ENCODE measurements around the gene TMEM129. TPM values are rescaled to one million over a fixed set of nuclear protein-coding genes. Genes with fewer than 3 reads are reported as not detected.

Gene TMEM129
- total RNA-seq, 1 experiment from 2014 or later: 29.8 TPM

DNA sequence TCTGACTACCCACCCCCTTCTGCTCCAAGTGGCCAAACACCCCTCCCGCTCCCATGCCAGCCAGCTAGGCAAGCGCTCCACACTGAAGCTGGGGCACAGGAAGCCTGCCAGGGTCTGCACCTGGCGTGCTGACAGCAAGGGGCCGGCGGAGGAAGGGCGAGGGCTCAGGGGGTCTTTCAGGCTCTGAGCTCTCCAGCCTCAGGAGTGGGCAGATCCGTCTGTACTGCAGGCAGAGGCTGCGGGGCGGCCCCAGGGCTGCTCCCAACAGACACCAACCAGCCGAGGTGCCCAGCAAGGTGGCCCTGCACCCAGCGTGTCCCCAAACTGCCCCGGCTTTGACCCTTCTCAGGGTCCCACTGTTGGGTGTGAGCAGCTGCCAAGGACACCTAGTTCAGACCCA lies 51.9 kb downstream of the TMEM129 start:
- DNase-seq: no peak
- H3K4me1 Mint-ChIP-seq (ENCODE audit: low read depth, unreplicated experiment): no peaks in the 10 kb centered on the region
- H3K4me3 Mint-ChIP-seq (ENCODE audit: low read depth, unreplicated experiment): no peak overlapping the region
- no TSS peak for BruUV-seq (replicated peaks)
- H3K36me3 Mint-ChIP-seq (ENCODE audit: insufficient read depth, unreplicated experiment): no peaks in the 10 kb centered on the region
- H3K27me3 Mint-ChIP-seq (ENCODE audit: unreplicated experiment): no peaks in the 10 kb centered on the region
- TF ChIP-seq, protein P1, sequence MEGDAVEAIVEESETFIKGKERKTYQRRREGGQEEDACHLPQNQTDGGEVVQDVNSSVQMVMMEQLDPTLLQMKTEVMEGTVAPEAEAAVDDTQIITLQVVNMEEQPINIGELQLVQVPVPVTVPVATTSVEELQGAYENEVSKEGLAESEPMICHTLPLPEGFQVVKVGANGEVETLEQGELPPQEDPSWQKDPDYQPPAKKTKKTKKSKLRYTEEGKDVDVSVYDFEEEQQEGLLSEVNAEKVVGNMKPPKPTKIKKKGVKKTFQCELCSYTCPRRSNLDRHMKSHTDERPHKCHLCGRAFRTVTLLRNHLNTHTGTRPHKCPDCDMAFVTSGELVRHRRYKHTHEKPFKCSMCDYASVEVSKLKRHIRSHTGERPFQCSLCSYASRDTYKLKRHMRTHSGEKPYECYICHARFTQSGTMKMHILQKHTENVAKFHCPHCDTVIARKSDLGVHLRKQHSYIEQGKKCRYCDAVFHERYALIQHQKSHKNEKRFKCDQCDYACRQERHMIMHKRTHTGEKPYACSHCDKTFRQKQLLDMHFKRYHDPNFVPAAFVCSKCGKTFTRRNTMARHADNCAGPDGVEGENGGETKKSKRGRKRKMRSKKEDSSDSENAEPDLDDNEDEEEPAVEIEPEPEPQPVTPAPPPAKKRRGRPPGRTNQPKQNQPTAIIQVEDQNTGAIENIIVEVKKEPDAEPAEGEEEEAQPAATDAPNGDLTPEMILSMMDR (IDR thresholded peaks at IDR 0.05; ENCODE audit: unreplicated experiment): no peak
- H3K27ac Mint-ChIP-seq (ENCODE audit: unreplicated experiment): no peak overlapping the region
- CTCF ChIA-PET: interaction anchor here (0.9 kb wide), 1 partner anchor 9 kb away, joined by 3 read pairs; no protein-coding TSS in a partner anchor
- no peaks in the 10 kb centered on the region for H3K9me3 Mint-ChIP-seq (ENCODE audit: low read depth, unreplicated experiment)
- intact Hi-C loops (cut with micrococcal nuclease; ENCODE audit: unreplicated experiment): no loop called here

DNA sequence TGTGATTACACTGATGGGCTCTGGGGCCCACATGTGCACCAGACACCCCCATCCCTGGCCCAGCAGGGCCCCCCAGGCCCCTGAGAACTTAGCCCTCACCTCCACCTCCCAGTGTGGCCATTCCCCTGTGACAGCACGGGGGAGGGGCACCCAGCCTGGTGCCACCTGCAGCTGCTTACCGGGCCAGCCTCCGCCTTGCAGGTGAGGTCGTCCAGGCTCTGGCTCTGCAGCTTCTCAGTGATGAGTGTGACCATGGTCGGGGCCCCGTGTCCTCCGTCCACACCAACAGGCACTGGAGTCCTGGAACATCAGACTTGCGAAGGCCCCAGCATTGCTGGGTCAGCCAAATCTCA lies 52.7 kb downstream of the TMEM129 start:
- TF ChIP-seq, protein P1 (IDR thresholded peaks at IDR 0.05; ENCODE audit: unreplicated experiment): no peak
- Mint-ChIP-seq H3K27ac (ENCODE audit: unreplicated experiment) (no peak overlapping the region), H3K4me3 (ENCODE audit: low read depth, unreplicated experiment) (no peak overlapping the region), H3K4me1 (ENCODE audit: low read depth, unreplicated experiment) (no peaks in the 10 kb centered on the region), H3K36me3 (ENCODE audit: insufficient read depth, unreplicated experiment) (no peaks in the 10 kb centered on the region), H3K27me3 (ENCODE audit: unreplicated experiment) (no peaks in the 10 kb centered on the region), H3K9me3 (ENCODE audit: low read depth, unreplicated experiment) (no peaks in the 10 kb centered on the region)
- CTCF ChIA-PET: no interaction called here
- no peak for DNase-seq
- no TSS peak for BruUV-seq (replicated peaks)
- intact Hi-C loops (cut with micrococcal nuclease; ENCODE audit: unreplicated experiment): no loop called here

DNA sequence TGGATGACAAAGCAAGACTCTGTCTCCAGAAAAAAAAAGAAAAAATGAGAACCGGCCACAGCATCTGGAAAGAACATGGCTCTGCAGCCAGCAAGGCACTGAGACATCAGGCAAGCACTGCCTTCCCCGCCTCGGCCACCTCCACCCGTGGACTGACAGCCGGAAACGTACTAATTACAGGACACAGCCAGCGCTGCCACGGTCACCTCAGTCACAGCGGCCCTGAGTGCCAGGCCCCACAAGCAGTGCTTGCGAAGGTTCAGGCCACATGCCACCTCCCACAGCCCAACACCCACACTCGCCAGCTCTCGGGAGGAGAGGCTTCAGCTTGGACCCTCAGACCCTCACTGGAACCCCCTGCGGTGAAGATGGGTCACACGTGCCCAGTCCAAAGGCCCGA lies 53.9 kb downstream of the TMEM129 start:
- H3K4me3 Mint-ChIP-seq (ENCODE audit: low read depth, unreplicated experiment): no peak overlapping the region
- H3K4me1 Mint-ChIP-seq (ENCODE audit: low read depth, unreplicated experiment): no peaks in the 10 kb centered on the region
- TF ChIP-seq, protein P1 (IDR thresholded peaks at IDR 0.05; ENCODE audit: unreplicated experiment): no peak
- intact Hi-C loops (cut with micrococcal nuclease; ENCODE audit: unreplicated experiment): no loop called here
- no peaks in the 10 kb centered on the region for H3K36me3 Mint-ChIP-seq (ENCODE audit: insufficient read depth, unreplicated experiment)
- no peak overlapping the region for H3K27ac Mint-ChIP-seq (ENCODE audit: unreplicated experiment)
- H3K9me3 Mint-ChIP-seq (ENCODE audit: low read depth, unreplicated experiment): no peaks in the 10 kb centered on the region
- no peaks in the 10 kb centered on the region for H3K27me3 Mint-ChIP-seq (ENCODE audit: unreplicated experiment)
- DNase-seq: no peak
- CTCF ChIA-PET: no interaction called here
- BruUV-seq (replicated peaks): no TSS peak

DNA sequence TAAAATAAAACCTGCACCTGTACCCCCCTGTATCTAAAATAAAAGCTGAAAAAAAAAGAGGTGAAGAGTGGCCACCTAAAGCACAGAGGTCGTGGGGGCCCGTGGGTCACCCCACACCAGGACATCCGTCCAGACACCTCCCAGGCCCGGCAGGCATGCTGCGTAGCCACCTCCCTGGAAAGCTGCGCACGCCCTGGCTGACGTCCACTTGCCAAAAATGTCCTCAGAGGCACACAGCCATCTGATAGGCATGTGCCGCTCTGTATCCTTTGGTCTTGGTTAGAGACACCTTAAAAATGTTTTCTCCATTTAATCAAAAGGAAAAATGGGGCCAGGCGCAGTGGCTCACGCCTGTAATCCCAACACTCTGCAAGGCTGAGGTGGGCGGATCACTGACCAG lies 54.7 kb downstream of the TMEM129 start:
- no peak for DNase-seq
- CTCF ChIA-PET: no interaction called here
- no peaks in the 10 kb centered on the region for H3K9me3 Mint-ChIP-seq (ENCODE audit: low read depth, unreplicated experiment)
- no peaks in the 10 kb centered on the region for H3K27me3 Mint-ChIP-seq (ENCODE audit: unreplicated experiment)
- H3K4me3 Mint-ChIP-seq (ENCODE audit: low read depth, unreplicated experiment): no peak overlapping the region
- H3K4me1 Mint-ChIP-seq (ENCODE audit: low read depth, unreplicated experiment): no peaks in the 10 kb centered on the region
- no peaks in the 10 kb centered on the region for H3K36me3 Mint-ChIP-seq (ENCODE audit: insufficient read depth, unreplicated experiment)
- TF ChIP-seq, protein P1 (IDR thresholded peaks at IDR 0.05; ENCODE audit: unreplicated experiment): no peak
- intact Hi-C loops (cut with micrococcal nuclease; ENCODE audit: unreplicated experiment): no loop called here
- no TSS peak for BruUV-seq (replicated peaks)
- no peak overlapping the region for H3K27ac Mint-ChIP-seq (ENCODE audit: unreplicated experiment)

Other genes with a start within 250 kb of the TMEM129 start
- 5.3 and 7.3 TPM in 2 replicates for gene FAM53A, start 37.0 kb downstream of the TMEM129 start, total RNA-seq (2022)
- gene SLBP, start 9.0 kb downstream of the TMEM129 start, total RNA-seq (2022): 46.1 and 49.3 TPM in 2 replicates
- 89.6 and 95.9 TPM in 2 replicates for gene TACC3, start 198 bp upstream of the TMEM129 start, total RNA-seq (2022)
- 34.3 and 47.5 TPM in 2 replicates for gene FGFR3, start 72.0 kb upstream of the TMEM129 start, total RNA-seq (2022)
- 47.2 and 56.7 TPM in 2 replicates for gene LETM1, start 134.8 kb upstream of the TMEM129 start, total RNA-seq (2022)
- 96.0 and 104 TPM in 2 replicates for gene NSD2, start 150.1 kb upstream of the TMEM129 start, total RNA-seq (2022)